ENCODE data around the gene GRK5. TPM values are rescaled to one million over a fixed set of nuclear protein-coding genes. Genes with fewer than 3 reads are reported as not detected.

GRK5 gene
- total RNA-seq, 1 experiment from 2014 or later = 4.8 TPM

DNA sequence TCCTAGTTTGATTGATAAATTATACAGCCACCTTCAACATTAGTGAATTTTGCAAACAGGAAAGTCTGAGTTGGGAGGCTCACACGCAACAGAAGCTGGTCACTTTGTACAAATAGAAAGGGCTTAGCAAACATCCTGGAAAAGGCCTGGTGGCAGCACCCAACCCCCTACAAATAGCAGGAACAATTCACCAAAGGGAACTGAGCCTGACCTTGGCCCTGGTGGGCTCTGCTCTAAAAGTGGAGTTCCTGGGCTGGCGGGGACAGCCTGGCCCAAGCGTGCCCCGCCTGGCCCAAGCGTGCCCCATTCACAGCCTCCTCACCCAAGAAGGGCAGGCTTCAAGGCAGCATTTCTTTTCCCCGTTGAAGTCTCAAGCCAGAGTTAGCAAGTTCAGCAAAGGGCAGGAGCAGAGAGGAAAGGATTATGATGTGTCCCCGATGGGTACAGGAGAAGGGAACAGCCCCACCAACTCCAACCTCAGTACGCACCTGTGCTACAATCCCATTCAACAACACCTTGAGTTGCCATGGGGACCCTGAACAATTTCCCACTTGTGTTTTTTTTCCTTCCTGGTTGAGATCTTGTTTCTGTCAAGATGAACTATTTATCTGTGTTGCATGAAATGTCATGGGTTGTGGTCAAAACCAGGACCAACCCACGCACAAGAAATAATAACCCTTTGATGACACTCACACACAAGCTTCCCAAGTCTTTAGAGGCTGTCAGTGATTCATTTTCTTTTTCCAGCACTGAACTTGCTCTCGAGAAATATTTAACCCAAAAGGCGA, 291.7 kb downstream of the GRK5 start:
- CTCF ChIA-PET = interaction anchor here (0.5 kb wide), 1 partner anchor 17 kb away, joined by 8 read pairs; no protein-coding TSS in a partner anchor
- no peaks in the 10 kb centered on the region for H3K4me1 ChIP-seq (replicated peaks; ENCODE audit: insufficient read depth)
- H3K36me3 ChIP-seq (ENCODE audit: low read depth) = no peaks in the 10 kb centered on the region
- H3K9me2 ChIP-seq (ENCODE audit: insufficient read depth) = no peaks in the 10 kb centered on the region
- H3K9me3 ChIP-seq (ENCODE audit: insufficient read depth, low read depth) = no peaks in the 10 kb centered on the region
- no peaks in the 10 kb centered on the region for H3K27me3 ChIP-seq (ENCODE audit: insufficient read depth, low read depth)
- DNase-seq = no peak
- H2AFZ ChIP-seq = no peak overlapping the region
- no peak overlapping the region for H3K4me3 ChIP-seq
- POLR2A ChIA-PET (ENCODE audit: unreplicated experiment) = no interaction called here
- no TSS peak for BruUV-seq (replicated peaks)
- peaks cover 3% of the 10 kb centered on the region; the same call in 1 of the 2 replicates for H3F3A ChIP-seq (ENCODE audit: insufficient read depth, low read depth)
- no peaks in the 10 kb centered on the region for H4K20me1 ChIP-seq (ENCODE audit: insufficient read depth)
- intact Hi-C loops (cut with micrococcal nuclease; ENCODE audit: unreplicated experiment) = no loop called here
- H3K27ac ChIP-seq = no peak overlapping the region
- no peak overlapping the region for H3K4me2 ChIP-seq
- TF ChIP-seq CTCF (conservative IDR thresholded peaks at IDR 0.05) (no peak), EZH2 (IDR thresholded peaks at IDR 0.05; ENCODE audit: low read depth) (no peak)
- no peaks in the 10 kb centered on the region for H3K79me2 ChIP-seq (ENCODE audit: low read depth)

DNA sequence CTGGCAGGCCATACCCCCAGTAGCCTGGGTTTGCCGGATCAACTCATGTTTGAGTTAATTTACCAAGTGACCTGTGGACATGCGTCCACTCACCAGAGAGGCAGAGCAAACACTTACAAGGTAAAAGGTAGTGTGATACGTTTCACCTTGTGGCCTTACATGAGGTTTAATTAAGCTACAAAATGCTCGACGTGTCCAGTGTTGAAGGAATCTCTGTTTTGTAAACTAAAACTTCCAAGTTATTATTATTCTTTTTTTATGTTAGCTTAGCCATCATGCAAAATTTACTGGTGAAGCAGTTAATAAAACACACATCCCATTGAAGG, 292.3 kb downstream of the GRK5 start:
- Histone ChIP-seq H3K9me3 (ENCODE audit: insufficient read depth, low read depth) (no peaks in the 10 kb centered on the region), H3K4me2 (no peak overlapping the region), H3K36me3 (ENCODE audit: low read depth) (no peaks in the 10 kb centered on the region), H3K4me1 (replicated peaks; ENCODE audit: insufficient read depth) (no peaks in the 10 kb centered on the region), H3K4me3 (no peak overlapping the region), H3K27me3 (ENCODE audit: insufficient read depth, low read depth) (no peaks in the 10 kb centered on the region), H4K20me1 (ENCODE audit: insufficient read depth) (no peaks in the 10 kb centered on the region), H3K27ac (no peak overlapping the region), H3K79me2 (ENCODE audit: low read depth) (no peaks in the 10 kb centered on the region), H3K9me2 (ENCODE audit: insufficient read depth) (no peaks in the 10 kb centered on the region), H2AFZ (no peak overlapping the region), H3F3A (ENCODE audit: insufficient read depth, low read depth) (no peaks in the 10 kb centered on the region; the same call in 1 of the 2 replicates)
- intact Hi-C loops (cut with micrococcal nuclease; ENCODE audit: unreplicated experiment) = no loop called here
- ChIA-PET CTCF (no interaction called here), POLR2A (ENCODE audit: unreplicated experiment) (no interaction called here)
- BruUV-seq (replicated peaks) = no TSS peak
- TF ChIP-seq CTCF (conservative IDR thresholded peaks at IDR 0.05) (no peak), EZH2 (IDR thresholded peaks at IDR 0.05; ENCODE audit: low read depth) (no peak)
- no peak for DNase-seq

- H3K4me2 ChIP-seq = no peak overlapping the region
- intact Hi-C loops (cut with micrococcal nuclease; ENCODE audit: unreplicated experiment) = no loop called here
- POLR2A ChIA-PET (ENCODE audit: unreplicated experiment) = no interaction called here
Observed at GRCh38 chr10:119500123-119500795, 292.9 kb downstream of the GRK5 start.

More at GRCh38 chr10:119500123-119500795, 292.9 kb downstream of the GRK5 start:
- no peaks in the 10 kb centered on the region for H3K36me3 ChIP-seq (ENCODE audit: low read depth)
- TF ChIP-seq EZH2 (IDR thresholded peaks at IDR 0.05; ENCODE audit: low read depth) (no peak), CTCF (conservative IDR thresholded peaks at IDR 0.05) (no peak)
- H3K27me3 ChIP-seq (ENCODE audit: insufficient read depth, low read depth) = no peaks in the 10 kb centered on the region
- no peaks in the 10 kb centered on the region for H3K9me3 ChIP-seq (ENCODE audit: insufficient read depth, low read depth)
- no peak for DNase-seq
- no peaks in the 10 kb centered on the region for H3F3A ChIP-seq (ENCODE audit: insufficient read depth, low read depth)
- CTCF ChIA-PET = no interaction called here
- BruUV-seq (replicated peaks) = no TSS peak
- H4K20me1 ChIP-seq (ENCODE audit: insufficient read depth) = no peaks in the 10 kb centered on the region
- H2AFZ ChIP-seq = no peak overlapping the region
- H3K4me1 ChIP-seq (replicated peaks; ENCODE audit: insufficient read depth) = no peaks in the 10 kb centered on the region
- no peaks in the 10 kb centered on the region for H3K79me2 ChIP-seq (ENCODE audit: low read depth)
- H3K27ac ChIP-seq = no peak overlapping the region
- no peak overlapping the region for H3K4me3 ChIP-seq
- H3K9me2 ChIP-seq (ENCODE audit: insufficient read depth) = no peaks in the 10 kb centered on the region

Data from PC-9 (cell line).